AG10803 (cell line): ENCODE results near the gene CELSR1.

Experiments used
- DNase-seq: peaks from one replicate; pipeline ENCODE4 v3.0.0; 2010; ENCODE audit warnings: low read depth
- H3K4me3 ChIP-seq: 2 replicates; pipeline ENCODE4 v1.5.1; 2011; ENCODE audit warnings: mild to moderate bottlenecking, low read length, control low read depth
- CTCF ChIP-seq: conservative IDR thresholded peaks from 2 replicates; pipeline ENCODE4 v1.5.1; 2011; ENCODE audit warnings: mild to moderate bottlenecking, low read length, control low read depth, inconsistent platforms

The CELSR1 gene

GRCh38 chr22:46465793-46466192, 71.6 kb downstream of the CELSR1 start:
- TF ChIP-seq CTCF, result no peak
- H3K4me3 ChIP-seq, result no peak overlapping the region
- no peak for DNase-seq

GRCh38 chr22:46465345-46465720, 72.1 kb downstream of the CELSR1 start:
- H3K4me3 ChIP-seq, result no peak overlapping the region
- TF ChIP-seq CTCF, result no peak
- no peak for DNase-seq

GRCh38 chr22:46464701-46465344, 72.6 kb downstream of the CELSR1 start:
- no peak for TF ChIP-seq CTCF

GRCh38 chr22:46464296-46464695, 73.1 kb downstream of the CELSR1 start:
- no peak for DNase-seq
- no peak for TF ChIP-seq CTCF
- H3K4me3 ChIP-seq, result no peak overlapping the region

More at GRCh38 chr22:46464701-46465344, 72.6 kb downstream of the CELSR1 start:
- H3K4me3 ChIP-seq, result no peak overlapping the region
- DNase-seq, result no peak

GRCh38 chr22:46463435-46464227, 73.8 kb downstream of the CELSR1 start:
- H3K4me3 ChIP-seq, result no peak overlapping the region
- DNase-seq, result no peak
- TF ChIP-seq CTCF, result no peak

- no peak overlapping the region for H3K4me3 ChIP-seq
- DNase-seq, result peak; percentile 54
- TF ChIP-seq CTCF, result no peak
Observed at GRCh38 chr22:46462726-46463371, 74.6 kb downstream of the CELSR1 start.
